Measurements from ENCODE around the gene ACBD5.

- TF ChIP-seq POLR2AphosphoS5 (IDR thresholded peaks at IDR 0.05; ENCODE audit: low read depth, low read length) (peak; percentile 62), CTCF (IDR thresholded peaks at IDR 0.05) (peak; percentile 91), TCF7L2 (IDR thresholded peaks at IDR 0.05; ENCODE audit: low read depth, low read length) (no peak)
Measured at GRCh38 chr10:27252267-27253000, 11.8 kb upstream of the ACBD5 start.
